Measurements from ENCODE around the gene TRMT1.

DNA sequence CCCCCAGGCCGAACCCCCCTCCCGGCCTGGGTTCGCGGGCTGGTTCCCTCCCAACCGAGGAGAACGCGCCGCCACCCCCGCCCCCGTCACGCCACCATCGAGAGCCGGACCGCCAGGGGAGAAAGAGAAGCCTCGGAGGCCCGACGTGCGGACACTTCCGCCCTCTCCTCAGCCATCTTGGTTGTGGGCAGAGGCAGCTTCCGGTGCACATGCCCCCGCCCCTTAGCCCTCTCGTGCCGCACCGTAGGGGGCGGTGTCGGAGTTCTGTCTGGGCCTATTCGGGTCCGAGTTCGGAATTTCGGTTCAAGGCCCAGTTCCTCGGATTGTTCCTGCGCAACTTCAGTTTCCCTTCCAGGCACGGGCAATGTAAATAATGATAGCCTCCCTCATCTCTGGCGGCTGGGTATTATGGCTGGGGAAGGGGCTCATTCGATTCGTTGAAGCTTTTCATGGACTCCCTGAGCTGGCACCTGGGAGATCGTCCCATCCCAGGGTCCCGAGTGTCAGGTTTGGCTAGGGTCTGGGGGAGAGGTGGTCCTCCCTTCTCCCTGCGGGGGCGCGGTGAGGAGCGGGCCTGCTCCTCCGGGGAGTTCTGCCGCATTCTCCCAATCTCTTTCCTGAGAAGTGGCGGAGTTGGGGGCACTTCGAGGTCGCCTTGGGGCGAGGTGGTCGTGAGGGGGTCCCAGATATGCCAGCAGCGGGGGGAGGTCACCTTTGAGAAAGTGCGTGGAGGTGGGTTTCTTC lies 33.8 kb upstream of the TRMT1 start, which contains the start of the genes IER2 and STX10:
- TF ChIP-seq, protein P1, sequence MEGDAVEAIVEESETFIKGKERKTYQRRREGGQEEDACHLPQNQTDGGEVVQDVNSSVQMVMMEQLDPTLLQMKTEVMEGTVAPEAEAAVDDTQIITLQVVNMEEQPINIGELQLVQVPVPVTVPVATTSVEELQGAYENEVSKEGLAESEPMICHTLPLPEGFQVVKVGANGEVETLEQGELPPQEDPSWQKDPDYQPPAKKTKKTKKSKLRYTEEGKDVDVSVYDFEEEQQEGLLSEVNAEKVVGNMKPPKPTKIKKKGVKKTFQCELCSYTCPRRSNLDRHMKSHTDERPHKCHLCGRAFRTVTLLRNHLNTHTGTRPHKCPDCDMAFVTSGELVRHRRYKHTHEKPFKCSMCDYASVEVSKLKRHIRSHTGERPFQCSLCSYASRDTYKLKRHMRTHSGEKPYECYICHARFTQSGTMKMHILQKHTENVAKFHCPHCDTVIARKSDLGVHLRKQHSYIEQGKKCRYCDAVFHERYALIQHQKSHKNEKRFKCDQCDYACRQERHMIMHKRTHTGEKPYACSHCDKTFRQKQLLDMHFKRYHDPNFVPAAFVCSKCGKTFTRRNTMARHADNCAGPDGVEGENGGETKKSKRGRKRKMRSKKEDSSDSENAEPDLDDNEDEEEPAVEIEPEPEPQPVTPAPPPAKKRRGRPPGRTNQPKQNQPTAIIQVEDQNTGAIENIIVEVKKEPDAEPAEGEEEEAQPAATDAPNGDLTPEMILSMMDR (IDR thresholded peaks at IDR 0.05), result peak; percentile 24 to 63
- TF ChIP-seq EP300 (IDR thresholded peaks at IDR 0.05), result no peak
